ENCODE measurements around the gene TCF7L2. TPM values are rescaled to one million over a fixed set of nuclear protein-coding genes. Genes with fewer than 3 reads are reported as not detected.

Gene TCF7L2
- total RNA-seq, 1 experiment from 2014 or later = 0.96 TPM

GRCh38 chr10:113142601-113143362, 192.7 kb downstream of the TCF7L2 start:
- no peak for DNase-seq (ENCODE audit: low read depth)

GRCh38 chr10:113144576-113144975, 194.5 kb downstream of the TCF7L2 start:
- DNase-seq (ENCODE audit: low read depth) = no peak

DNA sequence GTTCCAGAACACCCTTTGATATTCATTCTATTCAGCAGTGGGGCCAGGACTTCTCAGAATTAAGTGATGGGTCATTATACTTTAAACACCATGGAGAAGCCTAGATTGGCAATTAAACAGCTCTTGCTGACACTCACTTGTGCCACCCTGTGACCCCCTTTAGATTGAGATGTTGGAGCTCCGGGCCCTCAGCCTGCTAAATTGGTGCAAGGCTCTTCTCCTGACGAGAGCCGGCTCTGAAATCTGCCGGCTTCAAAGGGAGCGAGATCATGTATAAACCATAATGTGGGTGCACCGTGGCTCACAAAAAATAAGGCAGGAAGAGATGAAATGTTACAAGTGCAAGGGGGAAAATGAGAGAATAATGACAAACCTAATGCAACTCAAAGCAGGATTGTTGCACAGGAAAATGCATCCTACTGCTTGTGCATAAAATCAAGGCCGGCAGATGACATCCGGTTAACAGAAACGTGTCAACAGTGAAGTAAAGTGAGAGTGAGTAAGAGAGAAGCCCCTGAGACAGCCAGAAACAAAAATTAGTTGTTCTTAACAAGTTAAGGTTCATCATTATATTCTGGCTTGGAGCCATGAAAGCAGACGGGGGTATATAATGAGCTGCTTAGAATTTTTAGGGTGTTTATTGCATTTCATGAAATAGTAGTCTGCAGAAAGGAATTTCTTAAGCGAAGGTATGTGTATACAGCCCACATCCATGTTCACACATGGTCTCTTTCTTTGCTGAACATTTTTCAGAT, 198.2 kb downstream of the TCF7L2 start:
- no peak for DNase-seq (ENCODE audit: low read depth)

- no peak for DNase-seq (ENCODE audit: low read depth)
Measured at GRCh38 chr10:113148901-113149300, 198.9 kb downstream of the TCF7L2 start.

GRCh38 chr10:113149626-113150025, 199.6 kb downstream of the TCF7L2 start:
- no peak for DNase-seq (ENCODE audit: low read depth)

GRCh38 chr10:113151190-113151666, 201.2 kb downstream of the TCF7L2 start:
- DNase-seq (ENCODE audit: low read depth) = no peak

- no peak for DNase-seq (ENCODE audit: low read depth)
Measured at GRCh38 chr10:113153493-113154102, 203.6 kb downstream of the TCF7L2 start.

DNA sequence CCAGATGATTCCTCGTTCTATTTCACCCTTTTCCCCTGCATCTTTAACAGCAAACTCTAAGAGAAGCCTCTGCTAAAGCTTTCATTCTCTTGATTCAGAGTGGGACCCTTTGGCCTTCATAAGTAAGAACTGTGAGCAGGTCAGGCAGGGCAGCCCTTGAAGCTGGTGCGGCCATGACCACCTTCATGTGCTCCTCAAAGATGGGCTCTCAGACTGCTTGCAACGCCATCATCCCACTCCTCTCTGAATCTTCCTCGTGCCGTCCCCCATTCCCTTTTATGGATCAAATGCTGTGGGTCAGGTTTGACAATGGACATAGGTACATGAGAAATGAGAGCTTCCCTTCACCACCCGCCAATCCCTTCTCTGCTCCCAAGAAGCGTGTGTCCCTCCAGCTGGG, 207.4 kb downstream of the TCF7L2 start:
- DNase-seq (ENCODE audit: low read depth) = no peak

GRCh38 chr10:113158183-113158582, 208.1 kb downstream of the TCF7L2 start:
- DNase-seq (ENCODE audit: low read depth) = no peak

- DNase-seq (ENCODE audit: low read depth) = no peak
Measured at GRCh38 chr10:113159563-113159962, 209.5 kb downstream of the TCF7L2 start.

GRCh38 chr10:113160641-113161040, 210.6 kb downstream of the TCF7L2 start:
- DNase-seq (ENCODE audit: low read depth) = no peak

- DNase-seq (ENCODE audit: low read depth) = no peak
Measured at GRCh38 chr10:113161066-113161465, 211.0 kb downstream of the TCF7L2 start.

DNA sequence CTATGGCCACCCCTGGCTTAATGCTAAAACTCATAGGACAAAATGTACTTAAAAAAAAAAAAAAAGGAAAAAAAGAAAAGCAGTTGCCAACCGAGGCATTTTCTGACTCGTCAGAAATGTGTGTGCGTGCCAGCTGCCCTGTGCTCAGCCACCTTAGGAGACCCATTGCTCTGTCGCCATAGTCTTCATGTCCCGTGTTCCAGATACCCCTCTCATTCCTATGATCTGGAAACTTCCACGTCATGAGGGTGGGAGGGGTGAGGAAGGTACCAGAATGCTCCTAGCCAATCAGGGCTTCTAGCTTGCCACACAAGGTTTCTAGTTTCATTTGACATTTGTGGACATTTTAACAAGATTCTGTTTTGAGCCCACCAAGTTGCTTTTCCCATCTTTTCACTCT, 212.9 kb downstream of the TCF7L2 start:
- DNase-seq (ENCODE audit: low read depth) = no peak

- DNase-seq (ENCODE audit: low read depth) = no peak
Measured at GRCh38 chr10:113165673-113166072, 215.6 kb downstream of the TCF7L2 start.

DNA sequence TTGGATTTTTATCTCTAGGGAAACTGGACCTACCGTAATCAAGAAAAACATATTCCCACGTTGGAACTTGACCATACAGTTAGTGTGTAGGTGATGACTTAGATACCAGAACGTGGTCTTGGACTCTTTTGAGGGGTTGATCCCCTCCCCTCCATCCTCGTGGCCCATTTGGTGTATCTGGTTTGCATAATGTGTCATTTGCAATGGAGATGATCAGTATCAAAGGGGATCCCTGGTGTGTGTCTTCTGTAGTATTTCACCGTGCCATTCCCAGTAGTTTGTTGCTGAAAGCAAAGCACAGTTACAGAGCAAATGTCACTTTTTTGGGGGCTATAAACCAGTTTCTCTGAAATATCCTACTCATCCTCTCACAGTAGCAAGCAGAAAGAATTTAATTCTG, 217.7 kb downstream of the TCF7L2 start:
- DNase-seq (ENCODE audit: low read depth) = no peak

DNA sequence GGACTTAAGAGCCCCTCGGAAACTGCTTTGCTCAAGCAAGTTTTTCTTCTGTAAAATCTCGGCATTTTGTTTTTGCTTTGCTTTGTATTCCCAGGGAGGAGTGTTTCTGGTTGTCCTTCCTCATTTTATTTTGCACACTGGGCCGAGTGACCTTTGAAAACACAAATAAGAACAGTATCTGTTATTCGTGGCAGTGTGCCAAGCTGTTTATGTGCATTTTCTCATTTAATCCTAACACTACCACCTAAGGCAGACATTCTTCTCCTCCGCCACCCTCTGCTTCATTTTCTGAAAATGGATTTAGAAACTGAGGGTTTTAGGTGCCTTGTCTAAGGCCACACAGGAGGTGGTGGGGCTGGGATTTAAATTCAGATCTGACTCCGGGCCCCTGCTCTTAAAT, 218.5 kb downstream of the TCF7L2 start:
- no peak for DNase-seq (ENCODE audit: low read depth)

- DNase-seq (ENCODE audit: low read depth) = no peak
Measured at GRCh38 chr10:113169111-113169510, 219.1 kb downstream of the TCF7L2 start.

- DNase-seq (ENCODE audit: low read depth) = no peak
Measured at GRCh38 chr10:113169853-113170460, 219.9 kb downstream of the TCF7L2 start.

- DNase-seq (ENCODE audit: low read depth) = no peak
Measured at GRCh38 chr10:113171662-113172061, 221.6 kb downstream of the TCF7L2 start.

DNA sequence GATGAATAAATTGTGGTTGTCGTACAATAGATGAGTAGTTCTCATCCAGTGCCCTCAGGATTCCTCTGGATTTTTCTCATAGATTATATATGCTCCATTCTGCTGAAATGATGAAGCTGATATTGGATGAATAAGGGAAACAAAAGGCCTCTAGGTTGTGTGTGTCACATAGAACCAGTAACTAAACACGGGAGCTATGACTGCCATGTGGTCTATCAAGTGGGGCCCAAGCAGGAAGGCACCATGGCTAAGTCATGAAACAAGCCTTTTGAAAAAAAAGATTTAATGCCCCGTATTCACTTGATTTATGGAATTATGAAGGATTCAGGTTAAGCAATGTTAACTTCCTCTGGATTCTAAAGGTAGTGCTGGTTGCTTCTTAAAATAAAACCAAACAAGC, 225.1 kb downstream of the TCF7L2 start:
- DNase-seq (ENCODE audit: low read depth) = no peak

GRCh38 chr10:113175756-113176651, 226.0 kb downstream of the TCF7L2 start:
- DNase-seq (ENCODE audit: low read depth) = no peak

Data from RPMI7951 (cell line).